Lower leg skin (tissue), 3 donors: ENCODE data around the gene HIGD2A.

Experiments
- CTCF ChIP-seq, 3 donors: fragments of 450-650 bp; IDR thresholded peaks; one replicate each; pipeline ENCODE4 v1.5.1; 2016; ENCODE audit warnings: antibody characterized with exemption in 3 of 3, mild to moderate bottlenecking in 3 of 3, moderate library complexity in 2 of 3
- POLR2A ChIP-seq, 2 donors: fragments of 450-650 bp; IDR thresholded peaks; one replicate each; pipeline ENCODE4 v1.6.1; 2016 to 2017; ENCODE audit warnings: antibody characterized with exemption in 2 of 2, mild to moderate bottlenecking in 1 of 2, moderate library complexity in 1 of 2

GRCh38 chr5:176381423-176381822 lies 7.1 kb upstream of the HIGD2A start:
- TF ChIP-seq CTCF (IDR thresholded peaks at IDR 0.05) (no peak), POLR2A (IDR thresholded peaks at IDR 0.05) (no peak)
